Mesenteric fat pad (tissue), 1 donor: ENCODE measurements around the gene ST6GAL1. TPM values are rescaled to one million over a fixed set of nuclear protein-coding genes. Genes with fewer than 3 reads are reported as not detected.

Experiments used
- DNase-seq: peaks from one replicate; pipeline ENCODE4 v3.0.0-alpha.2; 2020; ENCODE audit warnings: low spot score
- total RNA-seq: library from RNA; stranded (reverse); fragmentation: NEBNext Ultra II Directional; extraction: Animal tissue kit (Norgen Biotek cat#: 25700); gene quantifications from one replicate; pipeline ENCODE4 v1.2.1, GENCODE V29; 2021
- donor health status: DM: yes; HTN: yes; CAD: no.

The ST6GAL1 gene
- total RNA-seq, 1 donor from 2014 or later = 35.6 TPM

- no peak for DNase-seq
These were observed 14.2 kb upstream of the ST6GAL1 start for GRCh38 chr3:186915806-186916796.

GRCh38 chr3:186917512-186918312 is 12.6 kb upstream of the ST6GAL1 start:
- DNase-seq = no peak

GRCh38 chr3:186920301-186920700 is 10.0 kb upstream of the ST6GAL1 start:
- no peak for DNase-seq

- DNase-seq = no peak
These were observed 9.5 kb upstream of the ST6GAL1 start for GRCh38 chr3:186920796-186921195.

- no peak for DNase-seq
These were observed 8.7 kb upstream of the ST6GAL1 start for GRCh38 chr3:186921578-186921977.

- no peak for DNase-seq
These were observed 8.1 kb upstream of the ST6GAL1 start for GRCh38 chr3:186922224-186922623.

GRCh38 chr3:186922790-186923189 is 7.5 kb upstream of the ST6GAL1 start:
- no peak for DNase-seq

GRCh38 chr3:186923241-186923640 is 7.1 kb upstream of the ST6GAL1 start:
- no peak for DNase-seq

GRCh38 chr3:186925826-186926225 is 4.5 kb upstream of the ST6GAL1 start:
- no peak for DNase-seq

- DNase-seq = no peak
These were observed 1.1 kb upstream of the ST6GAL1 start for GRCh38 chr3:186929186-186929585.

- DNase-seq = no peak
These were observed 641 bp upstream of the ST6GAL1 start for GRCh38 chr3:186929685-186930084.

- no peak for DNase-seq
These were observed 560 bp downstream of the ST6GAL1 start for GRCh38 chr3:186930641-186931531.

GRCh38 chr3:186931532-186932280 is 1.4 kb downstream of the ST6GAL1 start:
- DNase-seq = no peak

- no peak for DNase-seq
These were observed 2.2 kb downstream of the ST6GAL1 start for GRCh38 chr3:186932281-186933181.

- DNase-seq = no peak
These were observed 3.5 kb downstream of the ST6GAL1 start for GRCh38 chr3:186933816-186934215.

- no peak for DNase-seq
These were observed 4.8 kb downstream of the ST6GAL1 start for GRCh38 chr3:186935133-186935532.

GRCh38 chr3:186937017-186937875 is 6.9 kb downstream of the ST6GAL1 start:
- no peak for DNase-seq

GRCh38 chr3:186938716-186939115 is 8.4 kb downstream of the ST6GAL1 start:
- DNase-seq = no peak
